GM19351 (cell line): ENCODE measurements around the gene UBASH3A.

Experiments
- ATAC-seq: cut with Tn5 transposase; IDR thresholded peaks from one replicate; pipeline ENCODE4 v1.9.1; 2021; ENCODE audit warnings: mild to moderate bottlenecking, moderate library complexity; ENCODE audit not compliant: unreplicated experiment

The UBASH3A gene

GRCh38 chr21:42480736-42481135 lies 77.0 kb downstream of the UBASH3A start:
- ATAC-seq: no peak

- no peak for ATAC-seq
Measured at GRCh38 chr21:42481169-42481568, 77.5 kb downstream of the UBASH3A start.

- no peak for ATAC-seq
Measured at GRCh38 chr21:42484966-42485365, 81.3 kb downstream of the UBASH3A start.

- ATAC-seq: no peak
Measured at GRCh38 chr21:42486072-42486471, 82.4 kb downstream of the UBASH3A start.

- ATAC-seq: no peak
Measured at GRCh38 chr21:42486531-42486930, 82.8 kb downstream of the UBASH3A start.

- ATAC-seq: no peak
Measured at GRCh38 chr21:42489006-42489563, 85.4 kb downstream of the UBASH3A start.

- ATAC-seq: no peak
Measured at GRCh38 chr21:42489991-42490390, 86.3 kb downstream of the UBASH3A start.

GRCh38 chr21:42490720-42491119 lies 87.0 kb downstream of the UBASH3A start:
- ATAC-seq: no peak

- ATAC-seq: no peak
Measured at GRCh38 chr21:42491328-42491727, 87.6 kb downstream of the UBASH3A start.

GRCh38 chr21:42492201-42492600 lies 88.5 kb downstream of the UBASH3A start:
- ATAC-seq: no peak

GRCh38 chr21:42493109-42494060 lies 89.7 kb downstream of the UBASH3A start:
- ATAC-seq: no peak

- no peak for ATAC-seq
Measured at GRCh38 chr21:42495027-42495426, 91.3 kb downstream of the UBASH3A start.

GRCh38 chr21:42495765-42496119 lies 92.0 kb downstream of the UBASH3A start:
- ATAC-seq: peak; percentile 19

- peak; percentile 97 for ATAC-seq
Measured at GRCh38 chr21:42496120-42496838, 92.6 kb downstream of the UBASH3A start, which contains the start of gene RSPH1. Gene RSPH1, minus strand, starts transcription at chr21:42496224. Its CDS starts 38 bp downstream, at chr21:42496186.

GRCh38 chr21:42496839-42497202 lies 93.1 kb downstream of the UBASH3A start:
- ATAC-seq: no peak
